OCI-LY1 (cell line): ENCODE measurements around the gene PKN1.

Experiments used
- H2AFZ ChIP-seq: fragments of 200-600 bp; sonication (generic), shearing (Covaris generic); 2 replicates; pipeline ENCODE4 v1.6.0; 2014; ENCODE audit warnings: antibody characterized with exemption, mild to moderate bottlenecking, low read length
- H3F3A ChIP-seq: fragments of 200-600 bp; sonication (generic), shearing (Covaris generic); 2 replicates; pipeline ENCODE4 v1.6.0; 2014; ENCODE audit warnings: mild to moderate bottlenecking, antibody characterized with exemption, low read length, moderate library complexity; ENCODE audit not compliant: insufficient read depth
- H3K27ac ChIP-seq: fragments of 200-600 bp; sonication (generic); 2 replicates; pipeline ENCODE4 v1.5.1; 2014; ENCODE audit warnings: low read length, mixed run types, mild to moderate bottlenecking, low read depth; ENCODE audit not compliant: poor library complexity, severe bottlenecking
- H3K27me3 ChIP-seq: fragments of 200-600 bp; sonication (generic); 2 replicates; pipeline ENCODE4 v1.6.0; 2014; ENCODE audit warnings: antibody characterized with exemption, mild to moderate bottlenecking, low read length, moderate library complexity; ENCODE audit not compliant: insufficient read depth
- H3K36me3 ChIP-seq: fragments of 200-600 bp; sonication (generic); 2 replicates; pipeline ENCODE4 v1.6.1; 2014; ENCODE audit warnings: mild to moderate bottlenecking, antibody characterized with exemption, low read length, moderate library complexity, mixed read lengths; ENCODE audit not compliant: insufficient read depth
- H3K4me1 ChIP-seq: fragments of 200-600 bp; sonication (generic); 2 replicates; pipeline ENCODE4 v1.5.1; 2014; ENCODE audit warnings: mild to moderate bottlenecking, low read length, moderate library complexity; ENCODE audit not compliant: insufficient read depth, severe bottlenecking
- H3K4me2 ChIP-seq: fragments of 200-600 bp; sonication (generic), shearing (Covaris generic); 2 replicates; pipeline ENCODE4 v1.6.1; 2014; ENCODE audit warnings: low read length
- H3K4me3 ChIP-seq: fragments of 200-600 bp; sonication (generic); 2 replicates; pipeline ENCODE4 v1.5.1; 2014; ENCODE audit warnings: low read length, low read depth, mild to moderate bottlenecking, mixed read lengths; ENCODE audit not compliant: poor library complexity, severe bottlenecking
- H3K79me2 ChIP-seq: fragments of 200-600 bp; shearing (Covaris generic); 2 replicates; pipeline ENCODE4 v1.6.1; 2016; ENCODE audit warnings: mixed run types, low read length, mixed read lengths; ENCODE audit not compliant: insufficient read depth
- H3K9ac ChIP-seq: fragments of 200-600 bp; sonication (generic), shearing (Covaris generic); 2 replicates; pipeline ENCODE4 v1.6.1; 2014; ENCODE audit warnings: mild to moderate bottlenecking, low read length, mixed read lengths
- H3K9me2 ChIP-seq: fragments of 200-600 bp; sonication (generic), shearing (Covaris generic); 2 replicates; pipeline ENCODE4 v1.6.1; 2014; ENCODE audit warnings: low read depth, mild to moderate bottlenecking, low read length, mixed read lengths
- H3K9me3 ChIP-seq: fragments of 200-600 bp; shearing (Covaris generic); 2 replicates; pipeline ENCODE4 v1.6.1; 2014; ENCODE audit warnings: low read length, mixed read lengths
- H4K20me1 ChIP-seq: fragments of 200-600 bp; sonication (generic), shearing (Covaris generic); 2 replicates; pipeline ENCODE4 v1.6.0; 2016; ENCODE audit warnings: mild to moderate bottlenecking, low read length; ENCODE audit not compliant: insufficient read depth
- EZH2 ChIP-seq: fragments of 200-600 bp; sonication (generic), shearing (Covaris generic); IDR thresholded peaks from 2 replicates; pipeline ENCODE4 v1.8.0; 2017; ENCODE audit warnings: borderline replicate concordance, mixed run types, mild to moderate bottlenecking, antibody characterized with exemption, low read length, moderate library complexity, mixed read lengths
- TF ChIP-seq, protein P1 (sequence below): fragments of 200-600 bp; sonication (generic), shearing (Covaris generic); IDR thresholded peaks from 2 replicates; pipeline ENCODE4 v1.5.1; 2017; ENCODE audit warnings: mild to moderate bottlenecking, antibody characterized with exemption, low read length, moderate library complexity, mixed read lengths

The PKN1 gene

DNA sequence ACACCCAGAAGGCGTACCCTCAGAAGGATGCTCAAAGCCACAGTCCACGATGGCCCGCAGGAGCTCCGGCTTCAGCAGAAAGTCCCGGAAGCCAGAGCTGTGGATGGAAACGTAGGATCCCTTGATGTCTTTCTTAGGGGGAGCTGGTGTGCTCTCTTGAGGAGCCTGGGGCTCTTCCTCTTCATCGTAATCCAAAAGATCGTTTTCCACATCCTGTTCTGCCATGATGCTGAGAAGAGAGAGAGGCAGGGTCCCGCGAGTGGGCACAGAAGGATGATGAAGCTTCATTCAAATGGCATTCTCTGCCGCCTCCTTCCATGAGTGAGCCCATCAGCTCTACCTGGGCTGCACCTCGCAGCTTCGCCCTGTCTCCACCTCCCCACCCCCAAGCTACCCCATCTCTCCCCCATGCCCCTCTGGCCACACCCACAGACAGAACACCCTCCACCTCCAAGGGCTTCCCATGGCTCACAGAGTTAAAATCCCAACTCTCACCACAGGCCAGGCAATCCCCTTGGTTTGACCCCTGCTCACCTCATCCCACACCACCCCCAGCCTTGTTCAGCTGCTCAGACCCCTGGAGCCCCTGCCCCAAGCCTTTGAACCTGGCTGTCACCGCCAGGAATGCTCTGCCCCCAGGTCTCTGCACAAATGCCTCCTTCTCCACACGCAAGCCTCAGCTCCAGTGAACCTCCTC is 20.0 kb upstream of the PKN1 start:
- H3K9ac ChIP-seq: no peak overlapping the region
- no peaks in the 10 kb centered on the region for H3K27me3 ChIP-seq
- no peaks in the 10 kb centered on the region for H3K9me3 ChIP-seq
- no peak overlapping the region for H2AFZ ChIP-seq
- H3F3A ChIP-seq: no peaks in the 10 kb centered on the region
- peaks cover 92% of the 10 kb centered on the region for H3K36me3 ChIP-seq
- H3K4me1 ChIP-seq: peaks cover 28% of the 10 kb centered on the region
- no peaks in the 10 kb centered on the region for H3K9me2 ChIP-seq
- H3K4me2 ChIP-seq: no peak overlapping the region
- no peak overlapping the region for H3K27ac ChIP-seq
- H3K79me2 ChIP-seq: peaks cover 61% of the 10 kb centered on the region
- H4K20me1 ChIP-seq: no peaks in the 10 kb centered on the region; the same call in 1 of the 2 replicates
- TF ChIP-seq, protein P1, sequence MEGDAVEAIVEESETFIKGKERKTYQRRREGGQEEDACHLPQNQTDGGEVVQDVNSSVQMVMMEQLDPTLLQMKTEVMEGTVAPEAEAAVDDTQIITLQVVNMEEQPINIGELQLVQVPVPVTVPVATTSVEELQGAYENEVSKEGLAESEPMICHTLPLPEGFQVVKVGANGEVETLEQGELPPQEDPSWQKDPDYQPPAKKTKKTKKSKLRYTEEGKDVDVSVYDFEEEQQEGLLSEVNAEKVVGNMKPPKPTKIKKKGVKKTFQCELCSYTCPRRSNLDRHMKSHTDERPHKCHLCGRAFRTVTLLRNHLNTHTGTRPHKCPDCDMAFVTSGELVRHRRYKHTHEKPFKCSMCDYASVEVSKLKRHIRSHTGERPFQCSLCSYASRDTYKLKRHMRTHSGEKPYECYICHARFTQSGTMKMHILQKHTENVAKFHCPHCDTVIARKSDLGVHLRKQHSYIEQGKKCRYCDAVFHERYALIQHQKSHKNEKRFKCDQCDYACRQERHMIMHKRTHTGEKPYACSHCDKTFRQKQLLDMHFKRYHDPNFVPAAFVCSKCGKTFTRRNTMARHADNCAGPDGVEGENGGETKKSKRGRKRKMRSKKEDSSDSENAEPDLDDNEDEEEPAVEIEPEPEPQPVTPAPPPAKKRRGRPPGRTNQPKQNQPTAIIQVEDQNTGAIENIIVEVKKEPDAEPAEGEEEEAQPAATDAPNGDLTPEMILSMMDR: no peak
- TF ChIP-seq EZH2: no peak
- no peak overlapping the region for H3K4me3 ChIP-seq

GRCh38 chr19:14413693-14414181 is 19.4 kb upstream of the PKN1 start:
- Histone ChIP-seq H3K9ac (no peak overlapping the region), H3K4me2 (no peak overlapping the region), H3K79me2 (peaks cover 66% of the 10 kb centered on the region), H3K4me1 (peaks cover 28% of the 10 kb centered on the region), H4K20me1 (no peaks in the 10 kb centered on the region; the same call in 1 of the 2 replicates), H3K36me3 (peaks cover 86% of the 10 kb centered on the region), H3K27ac (no peak overlapping the region), H3K4me3 (no peak overlapping the region), H2AFZ (no peak overlapping the region), H3K27me3 (no peaks in the 10 kb centered on the region), H3K9me3 (no peaks in the 10 kb centered on the region), H3K9me2 (no peaks in the 10 kb centered on the region), H3F3A (no peaks in the 10 kb centered on the region)
- TF ChIP-seq, protein P1: no peak
- TF ChIP-seq EZH2: no peak

DNA sequence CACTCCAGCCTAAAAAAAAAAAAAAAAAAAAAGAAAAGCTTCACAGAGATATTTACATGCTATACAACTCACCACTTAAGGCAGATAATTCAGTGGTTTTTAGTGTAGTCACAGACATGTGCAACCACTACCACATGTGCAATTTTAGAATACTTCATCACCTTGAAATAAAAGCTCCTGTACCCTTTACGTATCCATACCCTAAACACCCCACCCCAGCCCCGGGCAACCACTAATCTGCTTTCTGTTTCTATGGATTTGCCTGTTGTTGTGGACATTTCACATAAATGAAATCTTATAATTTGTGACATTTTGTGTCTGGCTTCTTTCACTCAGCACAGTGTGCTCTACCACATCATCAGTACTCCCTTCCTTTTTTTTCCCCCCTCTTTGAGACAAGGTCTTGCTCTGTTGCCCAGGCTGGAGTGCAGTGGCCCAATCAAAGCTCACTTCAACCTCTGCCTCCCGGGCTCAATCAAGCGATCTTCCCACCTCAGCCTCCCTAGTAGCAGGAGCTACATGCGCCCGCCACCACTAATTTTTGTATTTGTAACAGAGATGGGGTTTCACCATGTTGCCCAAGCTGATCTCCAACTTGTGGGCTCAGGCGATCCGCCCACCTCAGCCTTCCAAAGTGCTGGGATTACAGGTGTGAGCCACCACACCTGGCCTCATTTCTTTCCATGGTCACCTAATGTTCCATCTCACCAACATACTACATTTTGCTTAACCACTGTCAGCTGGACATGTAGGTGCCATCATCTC is 18.0 kb upstream of the PKN1 start:
- no peak overlapping the region; the same call in 1 of the 2 replicates for H3K4me2 ChIP-seq
- H3K4me3 ChIP-seq: no peak overlapping the region
- H3K36me3 ChIP-seq: peaks cover 73% of the 10 kb centered on the region
- H3K9me3 ChIP-seq: no peaks in the 10 kb centered on the region
- H3K79me2 ChIP-seq: peaks cover 68% of the 10 kb centered on the region
- H3K27ac ChIP-seq: no peak overlapping the region
- no peak overlapping the region for H2AFZ ChIP-seq
- H3K27me3 ChIP-seq: no peaks in the 10 kb centered on the region
- no peaks in the 10 kb centered on the region for H3K9me2 ChIP-seq
- peaks cover 34% of the 10 kb centered on the region for H3K4me1 ChIP-seq
- no peak overlapping the region for H3K9ac ChIP-seq
- no peaks in the 10 kb centered on the region for H3F3A ChIP-seq
- H4K20me1 ChIP-seq: no peaks in the 10 kb centered on the region; the same call in 1 of the 2 replicates
- no peak for TF ChIP-seq EZH2
- TF ChIP-seq, protein P1: no peak
